Measurements from ENCODE around the gene PMEL.
A peak's percentile ranks its signal among the peaks of the same experiment; 100 is the strongest.
"Not testable (repeated sequence)": the region's sequence is repeated elsewhere in the genome, so short reads cannot be mapped to it uniquely, and the experiment has no call there.

The PMEL gene

GRCh38 chr12:55965941-55966407, at the start of gene PMEL:
PMEL (minus strand) TSS chr12:55966042; CDS start chr12:55966011, 31 bp downstream.
- DNase-seq, result no peak

- no peak for DNase-seq
Observed at GRCh38 chr12:56014205-56014604, 48.4 kb upstream of the PMEL start.

GRCh38 chr12:56013482-56013881, 47.6 kb upstream of the PMEL start:
- no peak for DNase-seq

GRCh38 chr12:56011509-56012090, 45.8 kb upstream of the PMEL start:
- no peak for DNase-seq

GRCh38 chr12:56010111-56010570, 44.3 kb upstream of the PMEL start:
- DNase-seq, result no peak

- DNase-seq, result peak; percentile 43
Observed at GRCh38 chr12:56007564-56008559, 42.0 kb upstream of the PMEL start.

- no peak for DNase-seq
Observed at GRCh38 chr12:56004211-56004610, 38.4 kb upstream of the PMEL start.

- DNase-seq, result not testable (repeated sequence)
Observed at GRCh38 chr12:56003376-56003775, 37.5 kb upstream of the PMEL start.

GRCh38 chr12:56001487-56002100, 35.8 kb upstream of the PMEL start:
- DNase-seq, result no peak

- DNase-seq, result not testable (repeated sequence)
Observed at GRCh38 chr12:55999999-56000540, 34.2 kb upstream of the PMEL start.

- DNase-seq, result not testable (repeated sequence)
Observed at GRCh38 chr12:55999522-55999921, 33.7 kb upstream of the PMEL start.

- DNase-seq, result no peak
Observed at GRCh38 chr12:55997535-55997859, 31.7 kb upstream of the PMEL start.

GRCh38 chr12:55996715-55997534, 31.1 kb upstream of the PMEL start, which contains the start of gene SUOX:
SUOX (plus strand) TSS chr12:55997276; CDS start chr12:56002222, 4,946 bp downstream.
- peak; percentile 97 for DNase-seq

GRCh38 chr12:55996201-55996714, 30.4 kb upstream of the PMEL start:
- peak; percentile 70 for DNase-seq

GRCh38 chr12:55995366-55995765, 29.5 kb upstream of the PMEL start:
- no peak for DNase-seq

- no peak for DNase-seq
Observed at GRCh38 chr12:55993230-55993853, 27.5 kb upstream of the PMEL start.

- DNase-seq, result no peak
Observed at GRCh38 chr12:55991110-55991509, 25.3 kb upstream of the PMEL start.

- DNase-seq, result not testable (repeated sequence)
Observed at GRCh38 chr12:55985976-55986375, 20.1 kb upstream of the PMEL start.

- no peak for DNase-seq
Observed at GRCh38 chr12:55985341-55985740, 19.5 kb upstream of the PMEL start.

- no peak for DNase-seq
Observed at GRCh38 chr12:55984861-55985260, 19.0 kb upstream of the PMEL start.

- no peak for DNase-seq
Observed at GRCh38 chr12:55983232-55983842, 17.5 kb upstream of the PMEL start.

All from midbrain (tissue), 1 donor.